Measurements from ENCODE around the gene MOSPD3. TPM values are rescaled to one million over a fixed set of nuclear protein-coding genes. Genes with fewer than 3 reads are reported as not detected.
A peak's percentile ranks its signal among the peaks of the same experiment; 100 is the strongest.

Gene MOSPD3
- total RNA-seq, 1 donor from 2014 or later, result 21.2 TPM

- DNase-seq (ENCODE audit: extremely low read depth, low read depth, low spot score), result no peak
Measured at GRCh38 chr7:100575206-100575631, 37.1 kb upstream of the MOSPD3 start.

- no peak for DNase-seq (ENCODE audit: extremely low read depth, low read depth, low spot score)
Measured at GRCh38 chr7:100575746-100576383, 36.5 kb upstream of the MOSPD3 start.

- no peak for DNase-seq (ENCODE audit: extremely low read depth, low read depth, low spot score)
Measured at GRCh38 chr7:100576384-100576993, 35.9 kb upstream of the MOSPD3 start.

- DNase-seq (ENCODE audit: extremely low read depth, low read depth, low spot score), result no peak
Measured at GRCh38 chr7:100577103-100577502, 35.2 kb upstream of the MOSPD3 start.

GRCh38 chr7:100577507-100577906 lies 34.8 kb upstream of the MOSPD3 start:
- no peak for DNase-seq (ENCODE audit: extremely low read depth, low read depth, low spot score)

- no peak for DNase-seq (ENCODE audit: extremely low read depth, low read depth, low spot score)
Measured at GRCh38 chr7:100578246-100579183, 33.8 kb upstream of the MOSPD3 start.

- no peak for DNase-seq (ENCODE audit: extremely low read depth, low read depth, low spot score)
Measured at GRCh38 chr7:100580466-100581283, 31.7 kb upstream of the MOSPD3 start.

- no peak for DNase-seq (ENCODE audit: extremely low read depth, low read depth, low spot score)
Measured at GRCh38 chr7:100582041-100582579, 30.2 kb upstream of the MOSPD3 start.

- no peak for DNase-seq (ENCODE audit: extremely low read depth, low read depth, low spot score)
Measured at GRCh38 chr7:100582650-100583049, 29.7 kb upstream of the MOSPD3 start.

GRCh38 chr7:100583132-100584053 lies 28.9 kb upstream of the MOSPD3 start:
- no peak for DNase-seq (ENCODE audit: extremely low read depth, low read depth, low spot score)

- no peak for DNase-seq (ENCODE audit: extremely low read depth, low read depth, low spot score)
Measured at GRCh38 chr7:100584054-100584682, 28.2 kb upstream of the MOSPD3 start.

GRCh38 chr7:100584683-100585510 lies 27.4 kb upstream of the MOSPD3 start:
- no peak for DNase-seq (ENCODE audit: extremely low read depth, low read depth, low spot score)

GRCh38 chr7:100585511-100586265 lies 26.7 kb upstream of the MOSPD3 start, which contains the start of gene LRCH4:
TSS of gene LRCH4 (minus strand) at chr7:100586129. CDS start at chr7:100586100, 29 bp downstream.
- DNase-seq (ENCODE audit: extremely low read depth, low read depth, low spot score), result no peak

- peak; percentile 98 for DNase-seq (ENCODE audit: extremely low read depth, low read depth, low spot score)
Measured at GRCh38 chr7:100586266-100587025, 25.9 kb upstream of the MOSPD3 start, which contains the start of gene FBXO24. TSS of gene FBXO24 (plus strand) at chr7:100586328. CDS start at chr7:100586626, 298 bp downstream.

GRCh38 chr7:100588438-100588837 lies 23.9 kb upstream of the MOSPD3 start:
- DNase-seq (ENCODE audit: extremely low read depth, low read depth, low spot score), result no peak

- no peak for DNase-seq (ENCODE audit: extremely low read depth, low read depth, low spot score)
Measured at GRCh38 chr7:100589341-100589947, 22.9 kb upstream of the MOSPD3 start.

Data from glomerular endothelial cell (primary cell).